HCT116 (cell line): Measurements from ENCODE around the gene MAGEA3. TPM values are rescaled to one million over a fixed set of nuclear protein-coding genes. Genes with fewer than 3 reads are reported as not detected.

Experiments
- ATAC-seq: fragments of 200-7000 bp; cut with Tn5 transposase; 2 replicates; pipeline ENCODE4 v1.9.1; 2020; ENCODE audit warnings: mild to moderate bottlenecking, moderate library complexity
- BruUV-seq: library from RNA; stranded (reverse); fragments of 400-500 nt; replicated peaks from 2 replicates; lab custom pipeline; 2021; lab: Mats Ljungman, UMichigan
- CTCF ChIA-PET: fragments of 300-600 bp; sonication (Branson Sonifier 250); formaldehyde crosslinking; loops from one replicate; lab custom pipeline; 2021; ENCODE audit warnings: antibody characterized with exemption; lab: Charles Lee
- POLR2A ChIA-PET: fragments of 300-600, 350-600 bp; sonication (Branson Sonifier 250); formaldehyde crosslinking; loops from one replicate; lab custom pipeline; 2021; ENCODE audit warnings: antibody characterized with exemption; lab: Charles Lee
- RAD21 ChIA-PET, 2 experiments: fragments of 300-600 bp; sonication (Branson Sonifier 250); formaldehyde crosslinking; loops; one replicate each; lab custom pipeline; 2023; ENCODE audit warnings: low total read pairs in 2 of 2; ENCODE audit not compliant: uncharacterized antibody in 2 of 2, unreplicated experiment in 2 of 2, low non-redundant PET in 1 of 2; lab: Charles Lee
- DNase-seq: peaks from one replicate; pipeline ENCODE4 v3.0.0-alpha.2; 2010; ENCODE audit warnings: low read depth, low spot score
- H2AFZ ChIP-seq: fragments of 200-600 bp; shearing (Covaris generic), sonication (generic); 2 replicates; pipeline ENCODE4 v1.6.1; 2017; ENCODE audit warnings: low read depth, mixed run types, mixed read lengths, antibody characterized with exemption, low read length; ENCODE audit not compliant: poor library complexity, severe bottlenecking
- H3K27ac ChIP-seq: 2 replicates; pipeline ENCODE4 v1.5.1; 2012; ENCODE audit warnings: low read depth, low read length
- H3K27me3 ChIP-seq: fragments of 200-600 bp; sonication (generic); 2 replicates; pipeline ENCODE4 v1.6.1; 2016; ENCODE audit warnings: mixed run types, low read length, mixed read lengths; ENCODE audit not compliant: insufficient read depth
- H3K36me3 ChIP-seq, 2 experiments: fragments of 200-500 bp in 1 of 2; fragments of 200-600 bp in 1 of 2; sonication (Bioruptor generic) in 1 of 2; sonication (generic) in 1 of 2; 2 replicates each; pipeline versions ENCODE4 v1.5.1 to v1.6.1; 2014 to 2016; ENCODE audit warnings: low read length in 2 of 2, inconsistent platforms in 1 of 2, mixed read lengths in 1 of 2, mixed run types in 1 of 2; ENCODE audit not compliant: insufficient read depth in 2 of 2, control insufficient read depth in 1 of 2
- H3K4me1 ChIP-seq, 2 experiments: fragments of 200-600 bp in 1 of 2; sonication (generic) in 1 of 2; 2 replicates each; pipeline versions ENCODE4 v1.5.1 to v1.6.1; 2012 to 2017; ENCODE audit warnings: low read length in 2 of 2, inconsistent platforms in 1 of 2, mild to moderate bottlenecking in 1 of 2, mixed read lengths in 1 of 2, mixed run types in 1 of 2, moderate library complexity in 1 of 2; ENCODE audit not compliant: insufficient read depth in 2 of 2, control insufficient read depth in 1 of 2
- H3K4me2 ChIP-seq: fragments of 200-600 bp; sonication (generic); 2 replicates; pipeline ENCODE4 v1.6.1; 2017; ENCODE audit warnings: mixed run types, low read length, mixed read lengths
- H3K4me3 ChIP-seq, 2 experiments: fragments of 200-600 bp in 1 of 2; sonication (generic) in 1 of 2; replicated peaks in 1 of 2; 2 replicates each; pipeline ENCODE4 v1.5.1; 2011 to 2016; ENCODE audit warnings: low read length in 2 of 2, control low read depth in 1 of 2, low read depth in 1 of 2, mild to moderate bottlenecking in 1 of 2, mixed read lengths in 1 of 2, mixed run types in 1 of 2
- H3K79me2 ChIP-seq: fragments of 200-600 bp; sonication (generic); 2 replicates; pipeline ENCODE4 v1.6.1; 2017; ENCODE audit warnings: mild to moderate bottlenecking, mixed run types, low read length, moderate library complexity, mixed read lengths; ENCODE audit not compliant: insufficient read depth
- H3K9ac ChIP-seq: fragments of 200-600 bp; sonication (generic); 2 replicates; pipeline ENCODE4 v1.6.1; 2016; ENCODE audit warnings: low read length, mixed read lengths
- H3K9me2 ChIP-seq: fragments of 200-600 bp; sonication (generic), shearing (Covaris generic); 2 replicates; pipeline ENCODE4 v1.6.1; 2017; ENCODE audit warnings: mixed run types, mild to moderate bottlenecking, moderate library complexity; ENCODE audit not compliant: insufficient read depth
- H3K9me3 ChIP-seq, 2 experiments: fragments of 200-500 bp in 1 of 2; fragments of 200-600 bp in 1 of 2; sonication (Bioruptor generic) in 1 of 2; sonication (generic) in 1 of 2; 2 replicates each; pipeline ENCODE4 v1.6.1; 2014 to 2017; ENCODE audit warnings: low read length in 2 of 2, mixed read lengths in 2 of 2, inconsistent platforms in 1 of 2, low read depth in 1 of 2, mild to moderate bottlenecking in 1 of 2, mixed run types in 1 of 2, moderate library complexity in 1 of 2; ENCODE audit not compliant: control insufficient read depth in 1 of 2, insufficient read depth in 1 of 2
- H4K20me1 ChIP-seq: fragments of 200-600 bp; sonication (generic), shearing (Covaris generic); 2 replicates; pipeline ENCODE4 v1.6.1; 2017; ENCODE audit warnings: mixed run types, mild to moderate bottlenecking, moderate library complexity; ENCODE audit not compliant: insufficient read depth
- CBX3 ChIP-seq: IDR thresholded peaks from 2 replicates; pipeline ENCODE4 v1.6.1; 2012; ENCODE audit warnings: low read depth
- CEBPB ChIP-seq: IDR thresholded peaks from 2 replicates; pipeline ENCODE4 v1.6.1; 2012; ENCODE audit warnings: low read depth
- CTCF ChIP-seq, 3 experiments: fragments of 200-600 bp in 1 of 3; sonication (generic) in 1 of 3; IDR thresholded peaks in 2 of 3; conservative IDR thresholded peaks in 1 of 3; 2 replicates each; pipeline ENCODE4 v1.5.1; 2012 to 2017; ENCODE audit warnings: low read depth in 2 of 3, low read length in 2 of 3, antibody characterized with exemption in 1 of 3, borderline replicate concordance in 1 of 3, control low read depth in 1 of 3, mild to moderate bottlenecking in 1 of 3, mixed read lengths in 1 of 3, mixed run types in 1 of 3, moderate library complexity in 1 of 3; ENCODE audit not compliant: insufficient read depth in 1 of 3
- EGR1 ChIP-seq: IDR thresholded peaks from 2 replicates; pipeline ENCODE4 v1.6.1; 2012; ENCODE audit warnings: low read depth
- EZH2 ChIP-seq: fragments of 200-600 bp; sonication (generic); IDR thresholded peaks from 2 replicates; pipeline ENCODE4 v1.6.1; 2017; ENCODE audit warnings: antibody characterized with exemption, mixed run types
- EZH2phosphoT487 ChIP-seq: fragments of 200-600 bp; IDR thresholded peaks from 2 replicates; pipeline ENCODE4 v1.6.1; 2018; ENCODE audit warnings: antibody characterized with exemption, borderline replicate concordance
- FOSL1 ChIP-seq: IDR thresholded peaks from 2 replicates; pipeline ENCODE4 v1.6.1; 2012; ENCODE audit warnings: low read depth
- JUND ChIP-seq: IDR thresholded peaks from 2 replicates; pipeline ENCODE4 v1.6.1; 2012
- MAX ChIP-seq: IDR thresholded peaks from 2 replicates; pipeline ENCODE4 v1.6.1; 2012
- POLR2AphosphoS5 ChIP-seq: IDR thresholded peaks from 2 replicates; pipeline ENCODE4 v1.6.1; 2011; ENCODE audit warnings: mild to moderate bottlenecking, low read depth, low read length, moderate library complexity
- RAD21 ChIP-seq: IDR thresholded peaks from 2 replicates; pipeline ENCODE4 v1.6.1; 2012; ENCODE audit warnings: low read depth, mild to moderate bottlenecking
- REST ChIP-seq: IDR thresholded peaks from 2 replicates; pipeline ENCODE4 v1.6.1; 2012; ENCODE audit warnings: low read depth
- SIN3A ChIP-seq: IDR thresholded peaks from 2 replicates; pipeline ENCODE4 v1.6.1; 2012; ENCODE audit warnings: low read depth
- SP1 ChIP-seq: IDR thresholded peaks from 2 replicates; pipeline ENCODE4 v1.6.1; 2012; ENCODE audit warnings: low read depth
- TCF7L2 ChIP-seq: IDR thresholded peaks from 2 replicates; pipeline ENCODE4 v1.7.0; 2011; ENCODE audit warnings: borderline replicate concordance, inconsistent platforms; ENCODE audit not compliant: insufficient read depth, insufficient read length; ENCODE audit errors: extremely low read depth
- YY1 ChIP-seq: IDR thresholded peaks from 2 replicates; pipeline ENCODE4 v1.6.1; 2011; ENCODE audit warnings: low read length, low read depth, moderate library complexity, mild to moderate bottlenecking; ENCODE audit not compliant: insufficient replicate concordance; ENCODE audit errors: extremely low read depth
- ZBTB33 ChIP-seq: IDR thresholded peaks from 2 replicates; pipeline ENCODE4 v1.6.1; 2011; ENCODE audit warnings: mild to moderate bottlenecking, low read length, moderate library complexity; ENCODE audit not compliant: insufficient replicate concordance; ENCODE audit errors: extremely low read depth
- ZFX ChIP-seq: fragments of 450-650 bp; IDR thresholded peaks from 2 replicates; pipeline ENCODE4 v1.6.1; 2017
- ZNF274 ChIP-seq: fragments of 200-500 bp; sonication (Bioruptor generic); IDR thresholded peaks from 2 replicates; pipeline ENCODE4 v1.6.1; 2014; ENCODE audit warnings: mild to moderate bottlenecking, low read depth, low read length, inconsistent platforms
- intact Hi-C: fragments of 100-400 bp; cut with micrococcal nuclease; formaldehyde crosslinking; loops from 2 replicates; pipeline ENCODE4 v1.10.0; 2022
- total RNA-seq: library from RNA; stranded (reverse); gene quantifications from one replicate; pipeline ENCODE4 v1.2.1, GENCODE V29; 2021; ENCODE audit not compliant: unreplicated experiment

The MAGEA3 gene
- total RNA-seq, 1 experiment from 2014 or later: 92.7 TPM

GRCh38 chrX:152735860-152736511 lies 37.4 kb downstream of the MAGEA3 start:
- no peak overlapping the region for H3K27ac ChIP-seq
- H3K9me2 ChIP-seq: no peaks in the 10 kb centered on the region
- H3K27me3 ChIP-seq: no peaks in the 10 kb centered on the region
- CTCF ChIA-PET: no interaction called here
- RAD21 ChIA-PET: no interaction called here
- no peak overlapping the region for H3K4me2 ChIP-seq
- POLR2A ChIA-PET: no interaction called here
- H3K4me3 ChIP-seq: no peak overlapping the region
- no peaks in the 10 kb centered on the region for H4K20me1 ChIP-seq
- intact Hi-C loops: no loop called here
- H3K9ac ChIP-seq: no peak overlapping the region
- H3K36me3 ChIP-seq: no peaks in the 10 kb centered on the region
- no peaks in the 10 kb centered on the region for H3K4me1 ChIP-seq
- no peak overlapping the region for H2AFZ ChIP-seq
- ATAC-seq (no peak), DNase-seq (no peak)
- TF ChIP-seq ZBTB33: no peak
- no peak for TF ChIP-seq ZFX
- TF ChIP-seq RAD21: no peak
- TF ChIP-seq EZH2phosphoT487: no peak
- TF ChIP-seq CTCF (IDR thresholded peaks at IDR 0.05 in 2 of 3, conservative IDR thresholded peaks at IDR 0.05 in 1 of 3; ENCODE audit: borderline replicate concordance in 1 of 3, insufficient read depth in 1 of 3, low read depth in 2 of 3, low read length in 2 of 3): no peak
- no peak for TF ChIP-seq CBX3
- TF ChIP-seq CEBPB: no peak
- no peak for TF ChIP-seq MAX
- TF ChIP-seq EZH2: no peak
- TF ChIP-seq REST: no peak
- no peak for TF ChIP-seq FOSL1
- TF ChIP-seq SIN3A: no peak
- no peak for TF ChIP-seq EGR1
- TF ChIP-seq TCF7L2: no peak
- TF ChIP-seq JUND: no peak
- no peak for TF ChIP-seq POLR2AphosphoS5
- TF ChIP-seq SP1: no peak
- TF ChIP-seq YY1: no peak
- no peak for TF ChIP-seq ZNF274
- no peaks in the 10 kb centered on the region for H3K9me3 ChIP-seq
- BruUV-seq: no TSS peak
- no peaks in the 10 kb centered on the region for H3K79me2 ChIP-seq
